K562 (cell line): ENCODE data around the gene OR4S1. TPM values are rescaled to one million over a fixed set of nuclear protein-coding genes. Genes with fewer than 3 reads are reported as not detected.

Experiments
- ATAC-seq: fragments of 200-7000 bp; cut with Tn5 transposase; 3 replicates; pipeline ENCODE4 v1.9.1; 2020; ENCODE audit warnings: moderate library complexity
- BruUV-seq: library from RNA; stranded (reverse); fragments of 400-500 nt; replicated peaks from 2 replicates; lab custom pipeline; 2021; lab: Mats Ljungman, UMichigan
- CTCF ChIA-PET: fragments of 300-600 bp; formaldehyde crosslinking; extraction: SDS; loops from one replicate; lab custom pipeline; 2021; ENCODE audit warnings: low intra/inter-chr PET ratio; lab: Yijun Ruan, JAX
- POLR2A ChIA-PET: fragments of 300-600, 350-650 bp; sonication (Branson Sonifier 250); formaldehyde crosslinking; extraction: SDS; loops from one replicate; lab custom pipeline; 2021; ENCODE audit warnings: antibody characterized with exemption, inconsistent platforms; lab: Yijun Ruan, JAX
- DNase-seq, 4 experiments: peaks; one replicate each; pipeline versions ENCODE4 v3.0.0 to v3.0.0-alpha.2; 2011 to 2018; ENCODE audit warnings: low spot score in 3 of 4, mixed read lengths in 3 of 4; ENCODE audit errors: extremely low read depth in 1 of 4
- FAIRE-seq: peaks from 2 replicates; lab custom pipeline; 2011; peaks lifted over from hg19 to GRCh38; lab: Jason Lieb, UNC
- H2AFZ ChIP-seq: 2 replicates; pipeline ENCODE4 v1.6.0; 2011; ENCODE audit warnings: low read depth, low read length, control low read depth, inconsistent platforms
- H3K27ac ChIP-seq: fragments of 200-600 bp; 3 replicates; pipeline ENCODE4 v1.8.0; 2011; ENCODE audit warnings: low read depth, mild to moderate bottlenecking, control low read depth, inconsistent platforms, low read length, moderate library complexity, mixed read lengths; ENCODE audit errors: extremely low read depth
- H3K27me3 ChIP-seq, 2 experiments: fragments of 300-600 bp in 1 of 2; 2 replicates in 1 of 2; 3 replicates in 1 of 2; pipeline versions ENCODE4 v1.6.0 to v1.8.0; 2011; ENCODE audit warnings: inconsistent platforms in 2 of 2, low read length in 2 of 2, mild to moderate bottlenecking in 1 of 2, mixed read lengths in 1 of 2, moderate library complexity in 1 of 2; ENCODE audit not compliant: control insufficient read depth in 2 of 2, insufficient read depth in 2 of 2
- H3K36me3 ChIP-seq: fragments of 300-600 bp; 3 replicates; pipeline ENCODE4 v1.8.0; 2011; ENCODE audit warnings: mild to moderate bottlenecking, low read length, inconsistent platforms; ENCODE audit not compliant: control insufficient read depth, insufficient read depth
- H3K4me1 ChIP-seq, 2 experiments: fragments of 200-600 bp in 1 of 2; replicated peaks in 1 of 2; 2 replicates in 1 of 2; 3 replicates in 1 of 2; pipeline versions ENCODE4 v1.5.1 to v1.8.0; 2011; ENCODE audit warnings: inconsistent platforms in 2 of 2, low read length in 2 of 2, mild to moderate bottlenecking in 1 of 2, mixed read lengths in 1 of 2, moderate library complexity in 1 of 2; ENCODE audit not compliant: control insufficient read depth in 2 of 2, insufficient read depth in 2 of 2
- H3K4me2 ChIP-seq: 2 replicates; pipeline ENCODE4 v1.6.1; 2011; ENCODE audit warnings: low read length, control low read depth, inconsistent platforms, mixed read lengths; ENCODE audit not compliant: insufficient read depth
- H3K4me3 ChIP-seq: fragments of 200-600 bp; sonication (generic), shearing (Covaris generic); 2 replicates; pipeline ENCODE4 v1.5.1; 2016; ENCODE audit warnings: control low read depth, inconsistent platforms
- H3K79me2 ChIP-seq: fragments of 200-600 bp; 3 replicates; pipeline ENCODE4 v1.8.0; 2011; ENCODE audit warnings: low read length, inconsistent platforms; ENCODE audit not compliant: control insufficient read depth, insufficient read depth
- H3K9ac ChIP-seq, 2 experiments: 2 replicates each; pipeline versions ENCODE4 v1.6.0 to v1.6.1; 2011; ENCODE audit warnings: low read depth in 2 of 2, low read length in 2 of 2, control low read depth in 1 of 2, inconsistent platforms in 1 of 2, mild to moderate bottlenecking in 1 of 2, mixed read lengths in 1 of 2; ENCODE audit not compliant: insufficient read depth in 1 of 2
- H3K9me1 ChIP-seq: one replicate; pipeline ENCODE4 v1.6.0; 2011; ENCODE audit warnings: inconsistent platforms, mild to moderate bottlenecking, low read length, moderate library complexity; ENCODE audit not compliant: control insufficient read depth, insufficient read depth
- H3K9me3 ChIP-seq: replicated peaks from 2 replicates; pipeline ENCODE4 v1.5.1; 2011; ENCODE audit warnings: low read depth, low read length, inconsistent platforms; ENCODE audit not compliant: control insufficient read depth, insufficient read depth
- H4K20me1 ChIP-seq: replicated peaks from 2 replicates; pipeline ENCODE4 v1.6.1; 2011; ENCODE audit warnings: low read length, inconsistent platforms, mixed read lengths; ENCODE audit not compliant: control insufficient read depth, insufficient read depth
- DPF2 ChIP-seq: fragments of 450-650 bp; IDR thresholded peaks from 2 replicates; pipeline ENCODE4 v1.6.1; 2016
- ELF1 ChIP-seq: fragments of 200-800 bp; sonication (Bioruptor generic); IDR thresholded peaks from 2 replicates; pipeline ENCODE4 v1.6.1; 2016; ENCODE audit warnings: missing genetic modification characterization, missing compliant biosample characterization
- FOXJ2 ChIP-seq: fragments of 200-800 bp; sonication (Bioruptor generic); IDR thresholded peaks from 2 replicates; pipeline ENCODE4 v1.6.1; 2016; ENCODE audit warnings: missing genetic modification characterization, missing compliant biosample characterization
- MEF2A ChIP-seq: IDR thresholded peaks from 2 replicates; pipeline ENCODE4 v1.6.1; 2011; ENCODE audit warnings: low read depth, mild to moderate bottlenecking, low read length, moderate library complexity; ENCODE audit not compliant: control insufficient read depth
- NR2C2 ChIP-seq, 2 experiments: fragments of 200-800 bp in 1 of 2; sonication (Bioruptor generic) in 1 of 2; sonication (generic) in 1 of 2; formaldehyde crosslinking in 1 of 2; IDR thresholded peaks; 2 replicates each; pipeline versions ENCODE4 v1.6.1 to v1.8.0; 2016 to 2022; ENCODE audit warnings: mild to moderate bottlenecking in 1 of 2, missing compliant biosample characterization in 1 of 2, missing genetic modification characterization in 1 of 2, missing genetic modification reagents in 1 of 2
- PCBP2 ChIP-seq: fragments of 200-400 bp; formaldehyde crosslinking; IDR thresholded peaks from 2 replicates; pipeline ENCODE4 v1.6.1; 2018; ENCODE audit warnings: low read length, low read depth, mild to moderate bottlenecking, moderate library complexity; ENCODE audit not compliant: poor library complexity, severe bottlenecking
- PRMT5 ChIP-seq: sonication (generic); formaldehyde crosslinking; IDR thresholded peaks from 2 replicates; pipeline ENCODE4 v1.5.0; 2020; ENCODE audit warnings: missing genetic modification reagents
- RBM25 ChIP-seq: fragments of 200-400 bp; formaldehyde crosslinking; IDR thresholded peaks from 2 replicates; pipeline ENCODE4 v1.6.1; 2018; ENCODE audit warnings: low read length, low read depth, moderate library complexity; ENCODE audit not compliant: severe bottlenecking
- SREBF1 ChIP-seq: fragments of 150-350 bp; IDR thresholded peaks from 2 replicates; pipeline ENCODE4 v1.6.1; 2014; ENCODE audit warnings: antibody characterized with exemption, low read depth, low read length, borderline replicate concordance
- SRF ChIP-seq, 2 experiments: fragments of 250-450, 450-650 bp in 1 of 2; sonication (Bioruptor Pico) in 1 of 2; sonication (generic) in 1 of 2; formaldehyde crosslinking; IDR thresholded peaks; 2 replicates each; pipeline versions ENCODE4 v1.5.0 to v1.5.1; 2020 to 2022; ENCODE audit warnings: mild to moderate bottlenecking in 1 of 2, missing genetic modification reagents in 1 of 2
- TEAD1 ChIP-seq, 2 experiments: fragments of 450-650 bp in 1 of 2; sonication (generic) in 1 of 2; formaldehyde crosslinking; IDR thresholded peaks; 2 replicates each; pipeline versions ENCODE4 v1.4.0 to v1.8.0; 2020 to 2022; ENCODE audit warnings: mild to moderate bottlenecking in 2 of 2, missing genetic modification reagents in 1 of 2
- TEAD4 ChIP-seq, 2 experiments: sonication (generic) in 1 of 2; formaldehyde crosslinking in 1 of 2; IDR thresholded peaks; 2 replicates each; pipeline versions ENCODE4 v1.6.1 to v1.8.0; 2012 to 2022; ENCODE audit warnings: borderline replicate concordance in 1 of 2, inconsistent platforms in 1 of 2, low read length in 1 of 2, mild to moderate bottlenecking in 1 of 2, missing genetic modification reagents in 1 of 2
- ZNF507 ChIP-seq: conservative IDR thresholded peaks from 2 replicates; pipeline ENCODE4 v1.6.1; 2017; ENCODE audit warnings: missing genetic modification characterization, missing compliant biosample characterization
- ZNF589 ChIP-seq: fragments of 200-800 bp; sonication (Bioruptor generic); IDR thresholded peaks from 2 replicates; pipeline ENCODE4 v1.6.1; 2016; ENCODE audit warnings: low read depth, missing genetic modification characterization, missing compliant biosample characterization
- WGBS: fragments of 100-300 bp; shearing (Covaris generic); methylation state at CpG from one replicate; pipeline ENCODE4 v1.1.6; 2016; ENCODE audit warnings: low coverage, mixed read lengths; ENCODE audit not compliant: insufficient coverage; ENCODE audit errors: missing lambda C conversion rate; 5-methylcytosine and 5-hydroxymethylcytosine counted together
- in situ Hi-C: fragments of 300-500 bp; cut with MboI; formaldehyde crosslinking; loops from 4 replicates; pipeline ENCODE4 v1.15.0; 2018; ENCODE audit warnings: inconsistent platforms, mixed read lengths
- intact Hi-C: fragments of 100-400 bp; cut with micrococcal nuclease; formaldehyde crosslinking; loops from 2 replicates; pipeline ENCODE4 v1.14.2; 2022
- polyA plus RNA-seq, 8 experiments: library from polyadenylated mRNA; depleted of rRNA in 4 of 8; stranded (reverse) in 5 of 8; unstranded in 3 of 8; fragments of >200 nt; fragmentation: Nextera tagmentation in 2 of 8; fragmentation: Illumina TruSeq in 1 of 8; extraction: Ambion mirVana in 2 of 8; extraction: Trizol in 1 of 8; gene quantifications; 2 replicates each; pipeline versions ENCODE4 v1.2.1 to v1.2.3, GENCODE V29; 2011 to 2014; ENCODE audit warnings: inconsistent platforms in 1 of 8, missing spikeins in 1 of 8
- total RNA-seq, 7 experiments: library from RNA; depleted of rRNA in 6 of 7; stranded (reverse); fragments of >200 nt in 6 of 7; fragmentation: Illumina TruSeq in 2 of 7; extraction: Trizol in 2 of 7; gene quantifications; 2 replicates each; pipeline versions ENCODE4 v1.2.1 to v1.2.3, GENCODE V29; 2011 to 2021; ENCODE audit warnings: low replicate concordance in 1 of 7
- TF ChIP-seq, protein P1 (sequence below): IDR thresholded peaks from 3 replicates; pipeline ENCODE4 v1.6.1; 2011; ENCODE audit warnings: borderline replicate concordance, mild to moderate bottlenecking; ENCODE audit not compliant: insufficient read length, insufficient read depth
- TF ChIP-seq, protein P2 (sequence below): fragments of 250-450 bp; sonication (Bioruptor Pico); IDR thresholded peaks from 2 replicates; pipeline ENCODE4 v1.5.0; 2022; ENCODE audit warnings: mild to moderate bottlenecking
- TF ChIP-seq, protein P3 (sequence below): IDR thresholded peaks from 2 replicates; pipeline ENCODE4 v1.6.1; 2011; ENCODE audit warnings: borderline replicate concordance, low read depth, mild to moderate bottlenecking, moderate library complexity, low read length; ENCODE audit not compliant: insufficient read depth, poor library complexity, severe bottlenecking

Gene OR4S1
- total and polyA plus RNA-seq, 9 of the 15 experiments (the other 6 are each of a cell fraction or from before 2014, with no cell fraction given), result not detected

DNA sequence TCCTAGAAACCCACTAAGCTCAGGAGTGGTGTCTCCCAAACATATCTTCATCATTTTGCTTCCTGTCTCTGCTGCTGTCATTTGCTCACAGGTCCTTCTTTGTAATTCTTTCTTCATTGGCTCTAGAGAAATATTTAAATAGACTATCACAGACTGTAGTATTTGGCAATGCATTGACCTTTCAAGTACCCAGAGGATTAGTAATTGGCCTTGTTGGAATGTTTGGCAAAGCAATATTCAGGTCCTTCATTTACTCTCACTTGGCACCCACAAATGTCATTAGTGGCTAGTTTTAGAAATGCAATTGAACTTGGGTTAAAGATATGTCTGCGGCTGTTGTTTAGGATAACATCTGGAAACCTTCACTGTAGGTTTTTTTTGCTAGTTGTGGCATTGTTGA, 48.7 kb downstream of the OR4S1 start:
- Histone ChIP-seq H3K9me3 (no peaks in the 10 kb centered on the region), H3K36me3 (no peaks in the 10 kb centered on the region), H3K79me2 (no peaks in the 10 kb centered on the region), H3K4me3 (no peak overlapping the region)
- no peak for ATAC-seq
- TF ChIP-seq TEAD1 (CRISPR knock-in tag; IDR thresholded peaks at IDR 0.05) (no peak), FOXJ2 (tag) (no peak), ELF1 (no peak), SREBF1 (no peak), RBM25 (no peak), PCBP2 (no peak), MEF2A (no peak), PRMT5 (CRISPR knock-in tag) (no peak), NR2C2 (CRISPR knock-in tag; IDR thresholded peaks at IDR 0.05) (no peak), NR2C2 (tag; IDR thresholded peaks at IDR 0.05) (no peak), DPF2 (no peak), ZNF507 (no peak), SRF (CRISPR knock-in tag; IDR thresholded peaks at IDR 0.05) (no peak), TEAD4 (IDR thresholded peaks at IDR 0.05; ENCODE audit: low read length) (no peak), TEAD4 (CRISPR knock-in tag; IDR thresholded peaks at IDR 0.05; ENCODE audit: borderline replicate concordance) (no peak), ZNF589 (CRISPR knock-in tag) (no peak)
- TF ChIP-seq, protein P1, sequence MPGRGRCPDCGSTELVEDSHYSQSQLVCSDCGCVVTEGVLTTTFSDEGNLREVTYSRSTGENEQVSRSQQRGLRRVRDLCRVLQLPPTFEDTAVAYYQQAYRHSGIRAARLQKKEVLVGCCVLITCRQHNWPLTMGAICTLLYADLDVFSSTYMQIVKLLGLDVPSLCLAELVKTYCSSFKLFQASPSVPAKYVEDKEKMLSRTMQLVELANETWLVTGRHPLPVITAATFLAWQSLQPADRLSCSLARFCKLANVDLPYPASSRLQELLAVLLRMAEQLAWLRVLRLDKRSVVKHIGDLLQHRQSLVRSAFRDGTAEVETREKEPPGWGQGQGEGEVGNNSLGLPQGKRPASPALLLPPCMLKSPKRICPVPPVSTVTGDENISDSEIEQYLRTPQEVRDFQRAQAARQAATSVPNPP, result no peak
- TF ChIP-seq, protein P2, sequence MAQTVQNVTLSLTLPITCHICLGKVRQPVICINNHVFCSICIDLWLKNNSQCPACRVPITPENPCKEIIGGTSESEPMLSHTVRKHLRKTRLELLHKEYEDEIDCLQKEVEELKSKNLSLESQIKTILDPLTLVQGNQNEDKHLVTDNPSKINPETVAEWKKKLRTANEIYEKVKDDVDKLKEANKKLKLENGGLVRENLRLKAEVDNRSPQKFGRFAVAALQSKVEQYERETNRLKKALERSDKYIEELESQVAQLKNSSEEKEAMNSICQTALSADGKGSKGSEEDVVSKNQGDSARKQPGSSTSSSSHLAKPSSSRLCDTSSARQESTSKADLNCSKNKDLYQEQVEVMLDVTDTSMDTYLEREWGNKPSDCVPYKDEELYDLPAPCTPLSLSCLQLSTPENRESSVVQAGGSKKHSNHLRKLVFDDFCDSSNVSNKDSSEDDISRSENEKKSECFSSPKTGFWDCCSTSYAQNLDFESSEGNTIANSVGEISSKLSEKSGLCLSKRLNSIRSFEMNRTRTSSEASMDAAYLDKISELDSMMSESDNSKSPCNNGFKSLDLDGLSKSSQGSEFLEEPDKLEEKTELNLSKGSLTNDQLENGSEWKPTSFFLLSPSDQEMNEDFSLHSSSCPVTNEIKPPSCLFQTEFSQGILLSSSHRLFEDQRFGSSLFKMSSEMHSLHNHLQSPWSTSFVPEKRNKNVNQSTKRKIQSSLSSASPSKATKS (CRISPR knock-in tag), result no peak
- TF ChIP-seq, protein P3, sequence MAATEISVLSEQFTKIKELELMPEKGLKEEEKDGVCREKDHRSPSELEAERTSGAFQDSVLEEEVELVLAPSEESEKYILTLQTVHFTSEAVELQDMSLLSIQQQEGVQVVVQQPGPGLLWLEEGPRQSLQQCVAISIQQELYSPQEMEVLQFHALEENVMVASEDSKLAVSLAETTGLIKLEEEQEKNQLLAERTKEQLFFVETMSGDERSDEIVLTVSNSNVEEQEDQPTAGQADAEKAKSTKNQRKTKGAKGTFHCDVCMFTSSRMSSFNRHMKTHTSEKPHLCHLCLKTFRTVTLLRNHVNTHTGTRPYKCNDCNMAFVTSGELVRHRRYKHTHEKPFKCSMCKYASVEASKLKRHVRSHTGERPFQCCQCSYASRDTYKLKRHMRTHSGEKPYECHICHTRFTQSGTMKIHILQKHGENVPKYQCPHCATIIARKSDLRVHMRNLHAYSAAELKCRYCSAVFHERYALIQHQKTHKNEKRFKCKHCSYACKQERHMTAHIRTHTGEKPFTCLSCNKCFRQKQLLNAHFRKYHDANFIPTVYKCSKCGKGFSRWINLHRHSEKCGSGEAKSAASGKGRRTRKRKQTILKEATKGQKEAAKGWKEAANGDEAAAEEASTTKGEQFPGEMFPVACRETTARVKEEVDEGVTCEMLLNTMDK, result no peak
- TF ChIP-seq, all 486 proteins: peak for 0
- Histone ChIP-seq H3K9me1 (no peaks in the 10 kb centered on the region), H3K27ac (no peak overlapping the region), H3K4me1 (no peaks in the 10 kb centered on the region), H3K4me2 (no peak overlapping the region), H2AFZ (no peak overlapping the region), H3K9ac (no peak overlapping the region), H3K27me3 (no peaks in the 10 kb centered on the region), H4K20me1 (no peaks in the 10 kb centered on the region)
- 0% methylated on average over 1 of the region's 1 CpG for WGBS
- BruUV-seq, result no TSS peak
- ChIA-PET CTCF (no interaction called here), POLR2A (no interaction called here)
- in situ Hi-C loops (no loop called here), intact Hi-C loops (no loop called here)
- no peak for FAIRE-seq
- DNase-seq, result no peak
